Gastroesophageal sphincter (tissue), 3 donors: ENCODE results near the gene UST.

Experiments used
- CTCF ChIP-seq, 4 experiments: fragments of 200-600 bp in 2 of 4; fragments of 450-650 bp in 2 of 4; sonication (generic) in 1 of 4; IDR thresholded peaks; one replicate each; pipeline ENCODE4 v1.5.1; 2017 to 2019; ENCODE audit warnings: antibody characterized with exemption in 4 of 4, mild to moderate bottlenecking in 2 of 4, moderate library complexity in 2 of 4
- POLR2A ChIP-seq, 2 donors: fragments of 450-650 bp; IDR thresholded peaks; one replicate each; pipeline ENCODE4 v1.6.1; 2017; ENCODE audit warnings: antibody characterized with exemption in 2 of 2, mild to moderate bottlenecking in 2 of 2, moderate library complexity in 1 of 2
- POLR2AphosphoS5 ChIP-seq: sonication (generic); formaldehyde crosslinking; IDR thresholded peaks from one replicate; pipeline ENCODE4 v1.6.1; 2017; ENCODE audit warnings: antibody characterized with exemption

- TF ChIP-seq CTCF (IDR thresholded peaks at IDR 0.05) (no peak), POLR2AphosphoS5 (no peak), POLR2A (IDR thresholded peaks at IDR 0.05) (no peak)
Observed at GRCh38 chr6:148805777-148806176, 58.9 kb downstream of the UST start.
